GM21526 (cell line): ENCODE measurements around the gene FZD8.

Experiments used
- ATAC-seq: cut with Tn5 transposase; IDR thresholded peaks from one replicate; pipeline ENCODE4 v1.9.1; 2021; ENCODE audit warnings: moderate library complexity; ENCODE audit not compliant: unreplicated experiment, low FRiP score

The FZD8 gene

DNA sequence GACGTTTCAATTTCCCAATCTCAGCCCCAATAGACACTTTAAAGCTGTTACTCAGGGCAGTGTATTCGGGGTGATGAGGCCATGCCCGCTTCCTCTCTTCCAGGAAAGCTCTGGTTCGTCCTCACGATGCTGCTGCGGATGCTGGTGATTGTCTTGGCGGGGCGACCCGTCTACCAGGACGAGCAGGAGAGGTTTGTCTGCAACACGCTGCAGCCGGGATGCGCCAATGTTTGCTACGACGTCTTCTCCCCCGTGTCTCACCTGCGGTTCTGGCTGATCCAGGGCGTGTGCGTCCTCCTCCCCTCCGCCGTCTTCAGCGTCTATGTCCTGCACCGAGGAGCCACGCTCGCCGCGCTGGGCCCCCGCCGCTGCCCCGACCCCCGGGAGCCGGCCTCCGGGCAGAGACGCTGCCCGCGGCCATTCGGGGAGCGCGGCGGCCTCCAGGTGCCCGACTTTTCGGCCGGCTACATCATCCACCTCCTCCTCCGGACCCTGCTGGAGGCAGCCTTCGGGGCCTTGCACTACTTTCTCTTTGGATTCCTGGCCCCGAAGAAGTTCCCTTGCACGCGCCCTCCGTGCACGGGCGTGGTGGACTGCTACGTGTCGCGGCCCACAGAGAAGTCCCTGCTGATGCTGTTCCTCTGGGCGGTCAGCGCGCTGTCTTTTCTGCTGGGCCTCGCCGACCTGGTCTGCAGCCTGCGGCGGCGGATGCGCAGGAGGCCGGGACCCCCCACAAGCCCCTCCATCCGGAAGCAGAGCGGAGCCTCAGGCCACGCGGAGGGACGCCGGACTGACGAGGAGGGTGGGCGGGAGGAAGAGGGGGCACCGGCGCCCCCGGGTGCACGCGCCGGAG lies 34.4 kb downstream of the FZD8 start:
- no peak for ATAC-seq

DNA sequence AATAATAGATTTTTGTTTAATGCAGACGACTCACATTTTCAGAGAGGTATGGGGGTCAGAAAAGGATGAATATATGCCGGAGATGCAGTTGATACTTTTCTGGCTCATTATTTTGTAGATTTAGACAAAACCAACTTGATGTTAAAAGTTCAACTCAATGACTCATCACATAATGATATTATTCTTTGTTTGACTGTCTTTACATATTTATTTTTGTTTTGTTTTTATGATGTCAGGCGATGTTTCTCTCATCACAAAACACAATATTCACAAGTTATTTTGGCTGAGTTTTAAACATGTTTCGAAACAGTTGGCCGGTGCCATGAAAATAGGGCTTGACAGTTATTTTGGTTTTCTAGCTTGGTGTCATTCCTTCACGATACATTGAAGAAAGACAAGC lies 35.7 kb downstream of the FZD8 start:
- no peak for ATAC-seq

DNA sequence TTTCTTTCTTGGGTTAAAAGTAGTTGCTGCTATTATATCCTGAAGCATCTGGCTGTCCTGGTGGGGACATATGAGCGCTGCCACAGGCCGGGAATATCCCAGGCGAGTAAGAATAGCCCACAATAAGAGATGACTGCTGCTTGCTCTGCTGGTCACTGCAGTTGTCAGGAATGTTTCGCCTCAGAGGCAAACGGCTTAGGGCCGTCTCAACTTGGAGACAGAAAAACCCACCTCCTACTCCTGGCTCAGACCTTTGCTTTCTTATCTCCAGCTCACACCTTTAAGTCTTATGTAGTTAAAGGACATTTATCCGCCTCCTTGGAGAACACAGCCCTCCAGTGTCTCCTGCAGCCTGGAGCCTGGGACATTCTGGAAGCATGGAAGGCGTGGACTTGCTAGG lies 36.9 kb downstream of the FZD8 start, which contains the start of gene GJD4:
TSS of gene GJD4 (plus strand) at position 151 of the 400 bp plus-strand sequence. CDS start at position 378, 227 bp downstream.
- no peak for ATAC-seq

DNA sequence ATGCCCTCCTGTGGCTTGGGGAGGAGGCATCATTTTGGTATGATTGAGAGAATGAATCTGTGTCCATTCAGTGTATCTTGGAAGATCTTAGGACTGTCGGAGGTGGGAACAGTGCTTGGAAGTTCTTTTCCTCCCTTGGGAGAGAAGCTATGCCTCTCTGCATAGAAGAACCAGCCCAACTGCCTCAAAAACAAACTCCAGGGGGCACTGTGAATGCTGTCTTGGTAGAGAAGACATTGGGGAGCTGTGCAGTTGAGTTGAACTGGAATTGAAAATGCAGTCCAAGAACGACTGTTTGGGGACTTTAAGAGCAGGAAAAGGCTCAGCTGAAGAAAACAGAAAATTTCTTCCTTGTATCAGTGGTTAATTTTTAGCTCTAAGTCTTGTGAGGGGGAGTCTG lies 41.9 kb downstream of the FZD8 start:
- ATAC-seq = no peak

DNA sequence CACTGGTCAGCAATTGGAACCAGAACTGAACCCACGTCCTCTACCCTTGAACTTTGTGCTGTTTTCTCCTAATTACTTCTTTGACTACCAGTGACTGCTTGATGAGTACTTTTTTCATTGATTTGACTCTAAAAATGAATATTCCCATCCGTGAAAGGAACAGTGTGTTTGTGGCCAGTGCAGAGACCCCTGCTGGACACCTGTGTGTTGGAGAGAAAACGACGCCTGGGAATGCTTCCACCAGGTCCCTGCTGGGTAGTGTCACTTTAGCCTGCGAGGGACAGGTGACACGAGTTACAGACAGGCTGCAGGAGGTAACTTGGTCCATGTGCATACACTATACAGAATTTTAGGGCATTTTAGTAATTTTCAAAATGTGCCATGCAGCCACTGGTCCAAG lies 43.7 kb downstream of the FZD8 start:
- no peak for ATAC-seq

DNA sequence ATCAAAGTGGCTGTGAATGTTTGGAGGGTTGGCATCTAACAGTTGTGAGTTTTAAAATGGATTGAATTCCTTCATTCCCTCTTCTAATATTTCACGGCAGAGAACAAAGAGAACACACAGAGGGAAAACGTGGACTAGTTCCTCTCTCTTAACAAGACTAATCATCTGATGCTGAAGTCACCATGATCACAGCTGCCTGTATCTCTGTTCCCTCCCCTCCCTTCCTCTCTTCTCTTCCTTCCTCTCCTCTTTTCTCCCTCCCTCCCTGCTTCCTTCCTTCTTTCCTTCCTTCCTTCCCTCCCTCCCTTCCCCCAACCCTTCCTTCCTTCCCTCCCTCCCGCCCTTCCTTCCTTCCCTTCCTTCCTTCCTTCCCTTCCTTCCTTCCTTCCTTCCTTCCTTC lies 47.0 kb downstream of the FZD8 start:
- ATAC-seq = no peak

DNA sequence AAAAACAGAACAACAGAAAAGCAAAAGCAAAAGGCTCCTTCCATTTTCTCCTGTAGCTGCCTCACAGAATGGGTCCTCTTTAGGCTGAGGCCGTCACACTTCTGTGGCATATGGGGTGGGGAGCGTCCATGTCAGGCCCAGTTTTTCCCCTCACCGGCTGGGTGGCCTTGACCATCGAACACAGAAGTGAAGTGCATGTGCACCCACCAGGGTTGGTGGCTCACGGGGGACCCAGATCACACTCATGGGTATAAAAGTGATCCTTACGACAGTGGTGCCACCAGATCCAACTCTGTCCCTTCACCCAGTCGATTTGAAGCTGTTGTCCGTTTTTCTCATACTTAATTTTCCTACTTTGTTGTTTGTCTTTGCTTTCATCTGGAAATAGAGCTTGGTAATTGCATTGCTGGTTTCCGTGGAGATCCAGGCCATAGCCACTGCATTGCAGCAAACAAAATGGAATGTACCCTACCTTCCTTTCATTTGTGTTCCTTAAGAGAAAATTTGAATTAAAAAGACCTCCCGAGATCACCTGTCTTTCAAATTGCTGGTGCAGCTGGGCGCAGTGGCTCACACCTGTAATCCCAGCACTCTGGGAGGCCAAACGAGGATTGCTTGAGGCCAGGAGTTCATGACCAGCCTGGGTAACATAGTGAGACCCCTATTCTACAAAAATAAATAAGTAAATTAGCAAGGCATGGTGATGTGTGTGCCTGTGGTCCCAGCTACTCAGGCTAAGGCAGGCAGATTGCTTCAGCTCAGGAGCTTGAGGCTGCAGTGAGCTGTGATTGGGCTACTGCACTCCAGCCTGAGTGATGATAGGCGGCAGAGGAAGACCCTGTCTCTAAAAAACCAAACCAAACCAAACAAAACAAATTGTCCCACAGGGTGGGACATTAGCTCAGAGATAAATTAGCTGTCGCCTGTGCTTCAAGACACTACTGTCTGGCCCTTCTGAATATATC lies 47.7 kb downstream of the FZD8 start:
- no peak for ATAC-seq

DNA sequence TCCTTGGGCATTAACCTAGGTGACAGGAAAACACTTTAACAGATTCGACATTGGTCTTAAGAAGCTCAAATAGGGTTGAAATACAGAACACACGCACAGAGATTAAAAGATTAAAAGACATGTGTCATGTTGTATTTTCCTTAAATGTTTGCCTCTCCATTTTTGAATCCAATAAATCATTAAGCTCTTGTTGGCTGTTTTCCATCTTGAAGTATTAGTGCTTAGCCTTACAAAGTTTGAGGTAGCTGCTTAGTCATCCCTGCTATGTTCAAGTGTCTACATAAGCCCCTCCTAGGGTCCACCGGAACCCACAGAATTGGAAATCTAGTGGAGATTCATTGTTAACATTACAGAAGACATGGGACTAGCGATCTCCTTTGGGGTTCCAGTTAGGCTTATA lies 49.7 kb downstream of the FZD8 start:
- no peak for ATAC-seq

DNA sequence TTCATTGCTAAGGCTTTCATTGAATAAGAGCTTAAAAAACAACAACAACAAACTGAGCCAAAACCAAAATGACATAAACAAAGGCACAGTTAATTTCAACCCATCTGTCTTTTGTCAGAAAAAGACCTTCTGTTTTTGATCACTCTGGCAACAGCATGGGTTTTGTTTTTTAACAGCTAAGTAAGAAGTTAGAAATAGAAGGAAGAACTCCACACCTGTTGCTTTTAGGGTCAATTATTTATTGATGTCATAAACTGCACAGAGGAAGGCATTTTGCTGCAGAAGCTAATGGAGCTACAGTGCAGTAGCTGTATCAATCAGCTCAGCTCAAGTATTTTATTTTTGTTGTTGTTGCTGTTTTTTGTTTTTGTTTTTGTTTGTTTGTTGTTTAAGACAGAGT lies 53.3 kb downstream of the FZD8 start:
- ATAC-seq = no peak
